Upper lobe of left lung (tissue), 4 donors: ENCODE measurements around the gene NDRG4.

Experiments
- CTCF ChIP-seq, 6 experiments: fragments of 450-650 bp in 4 of 6; fragments of 200-600 bp in 2 of 6; sonication (generic) in 2 of 6; IDR thresholded peaks; one replicate each; pipeline ENCODE4 v1.5.1; 2016 to 2019; ENCODE audit warnings: antibody characterized with exemption in 6 of 6
- POLR2A ChIP-seq, 4 donors: fragments of 450-650 bp; IDR thresholded peaks; one replicate each; pipeline ENCODE4 v1.5.1; 2016 to 2017; ENCODE audit warnings: antibody characterized with exemption in 4 of 4, mild to moderate bottlenecking in 2 of 4

- TF ChIP-seq POLR2A (IDR thresholded peaks at IDR 0.05) (no peak), CTCF (IDR thresholded peaks at IDR 0.05) (no peak)
Observed at GRCh38 chr16:58548378-58548777, 48.4 kb downstream of the NDRG4 start.
